ENCODE results near the gene GDAP2.

Gene GDAP2

DNA sequence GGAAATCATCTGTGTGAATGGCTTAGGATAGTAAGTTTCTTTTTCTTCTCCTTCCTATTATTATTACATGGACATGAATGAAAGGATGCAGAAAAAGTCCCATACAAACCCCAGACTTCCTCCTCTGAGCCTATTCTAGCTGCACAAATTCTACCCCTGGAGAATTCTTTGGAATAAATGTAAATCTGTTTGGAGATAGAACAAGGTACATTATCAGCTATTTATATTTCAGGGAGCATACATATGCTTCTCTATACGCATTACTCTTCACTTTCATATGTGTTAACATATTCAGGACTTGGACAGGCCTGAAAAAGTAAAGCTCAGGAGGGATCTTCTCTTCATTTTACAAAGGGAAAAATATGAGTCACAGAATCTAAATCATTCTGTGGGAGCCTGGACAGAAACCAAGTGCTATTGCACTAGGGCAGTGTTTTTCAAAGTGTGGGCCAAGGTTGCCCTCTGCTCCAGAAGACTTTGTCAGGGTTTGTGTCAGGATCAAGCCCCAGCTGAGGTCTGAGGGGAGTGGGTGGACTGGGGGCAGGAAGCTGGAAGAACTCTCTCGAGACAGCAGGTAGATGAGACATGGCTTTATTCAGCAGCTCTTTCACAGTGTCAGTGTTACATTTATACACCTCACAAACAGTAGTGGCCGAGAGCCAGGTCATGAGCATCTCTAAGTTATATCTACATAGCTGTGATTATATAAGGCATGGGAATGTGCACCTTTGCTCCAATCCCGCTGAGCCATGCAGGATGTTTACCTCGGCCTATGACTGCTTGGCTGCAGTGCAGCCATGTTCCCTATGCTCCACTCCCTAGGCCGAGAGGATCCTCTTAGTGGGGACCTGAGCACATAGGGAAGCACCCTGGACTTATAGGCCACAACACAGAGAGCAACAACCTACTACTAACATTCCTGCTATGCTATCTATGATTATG lies 114.3 kb downstream of the GDAP2 start:
- DNase-seq: peak in 3 of 58 donors; percentile 6 to 29 (median 24)

Data from anterior cingulate cortex (tissue), 58 donors.